Calu3 (cell line): ENCODE data around the gene SLC9A8. TPM values are rescaled to one million over a fixed set of nuclear protein-coding genes. Genes with fewer than 3 reads are reported as not detected.

ENCODE experiments used
- BruUV-seq: library from RNA; stranded (reverse); fragments of 400-500 nt; replicated peaks from 2 replicates; lab custom pipeline; 2021; lab: Mats Ljungman, UMichigan
- CTCF ChIA-PET: fragments of 300-600 bp; sonication (Branson Sonifier 250); formaldehyde crosslinking; loops from one replicate; lab custom pipeline; 2022; ENCODE audit warnings: antibody characterized with exemption; lab: Charles Lee
- DNase-seq: peaks from one replicate; pipeline ENCODE4 v3.0.0; 2022
- H3K27ac Mint-ChIP-seq: one replicate; pipeline ENCODE4 v1.8.0; 2022; ENCODE audit warnings: mixed read lengths; ENCODE audit not compliant: unreplicated experiment
- H3K27me3 Mint-ChIP-seq: one replicate; pipeline ENCODE4 v1.8.0; 2022; ENCODE audit warnings: mixed read lengths; ENCODE audit not compliant: unreplicated experiment
- H3K36me3 Mint-ChIP-seq: one replicate; pipeline ENCODE4 v1.8.0; 2022; ENCODE audit warnings: mild to moderate bottlenecking, moderate library complexity, mixed read lengths; ENCODE audit not compliant: insufficient read depth, unreplicated experiment
- H3K4me1 Mint-ChIP-seq: one replicate; pipeline ENCODE4 v1.8.0; 2022; ENCODE audit warnings: mild to moderate bottlenecking, low read depth, mixed read lengths; ENCODE audit not compliant: unreplicated experiment
- H3K4me3 Mint-ChIP-seq: one replicate; pipeline ENCODE4 v1.8.0; 2022; ENCODE audit warnings: mild to moderate bottlenecking, low read depth, moderate library complexity, mixed read lengths; ENCODE audit not compliant: unreplicated experiment
- H3K9me3 Mint-ChIP-seq: one replicate; pipeline ENCODE4 v1.8.0; 2022; ENCODE audit warnings: low read depth, mixed read lengths; ENCODE audit not compliant: unreplicated experiment
- intact Hi-C: fragments of 100-400 bp; cut with micrococcal nuclease; formaldehyde crosslinking; loops from one replicate; pipeline ENCODE4 v1.10.0; 2022; ENCODE audit not compliant: unreplicated experiment
- total RNA-seq: library from RNA; stranded (reverse); gene quantifications from 2 replicates; pipeline ENCODE4 v1.2.3, GENCODE V29; 2022
- TF ChIP-seq, protein P1 (sequence below): fragments of 200-600 bp; IDR thresholded peaks from one replicate; pipeline ENCODE4 v1.8.0; 2022; ENCODE audit warnings: antibody characterized with exemption; ENCODE audit not compliant: unreplicated experiment

The SLC9A8 gene
- total RNA-seq, 1 experiment from 2014 or later, result 30.0 TPM

DNA sequence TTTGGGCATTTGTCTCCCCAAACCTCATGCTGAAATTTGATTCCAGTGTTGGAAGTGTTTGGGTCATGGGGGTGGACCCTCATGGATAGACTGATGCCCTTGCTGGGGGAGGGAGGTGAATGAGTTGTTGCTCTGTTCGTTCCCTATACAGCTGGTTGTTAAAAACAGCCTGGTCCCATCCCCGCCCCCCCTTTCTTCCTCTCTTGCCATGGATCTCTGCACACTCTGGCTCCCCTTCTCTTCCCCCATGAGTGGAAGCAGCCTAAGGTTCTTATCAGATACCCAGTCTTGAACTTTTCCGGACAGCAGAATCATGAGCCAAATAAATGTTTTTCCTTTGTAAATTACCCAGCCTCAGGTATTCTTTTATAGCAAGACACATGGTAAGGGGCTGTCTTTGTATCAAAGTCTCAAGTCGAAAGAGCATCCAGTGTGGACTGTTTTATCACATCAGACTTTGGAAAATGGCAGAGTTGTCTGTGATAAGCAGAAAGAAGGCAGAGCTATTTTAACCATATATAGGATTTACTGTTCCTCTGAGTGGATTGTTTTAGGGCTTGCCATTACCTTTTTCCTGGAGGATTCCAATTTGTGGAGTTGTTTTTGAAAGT lies 31.2 kb downstream of the SLC9A8 start:
- BruUV-seq, result no TSS peak
- H3K4me3 Mint-ChIP-seq, result no peak overlapping the region
- intact Hi-C loops, result no loop called here
- no peaks in the 10 kb centered on the region for H3K27me3 Mint-ChIP-seq
- H3K36me3 Mint-ChIP-seq, result peaks cover 9% of the 10 kb centered on the region
- no peak overlapping the region for H3K27ac Mint-ChIP-seq
- TF ChIP-seq, protein P1, sequence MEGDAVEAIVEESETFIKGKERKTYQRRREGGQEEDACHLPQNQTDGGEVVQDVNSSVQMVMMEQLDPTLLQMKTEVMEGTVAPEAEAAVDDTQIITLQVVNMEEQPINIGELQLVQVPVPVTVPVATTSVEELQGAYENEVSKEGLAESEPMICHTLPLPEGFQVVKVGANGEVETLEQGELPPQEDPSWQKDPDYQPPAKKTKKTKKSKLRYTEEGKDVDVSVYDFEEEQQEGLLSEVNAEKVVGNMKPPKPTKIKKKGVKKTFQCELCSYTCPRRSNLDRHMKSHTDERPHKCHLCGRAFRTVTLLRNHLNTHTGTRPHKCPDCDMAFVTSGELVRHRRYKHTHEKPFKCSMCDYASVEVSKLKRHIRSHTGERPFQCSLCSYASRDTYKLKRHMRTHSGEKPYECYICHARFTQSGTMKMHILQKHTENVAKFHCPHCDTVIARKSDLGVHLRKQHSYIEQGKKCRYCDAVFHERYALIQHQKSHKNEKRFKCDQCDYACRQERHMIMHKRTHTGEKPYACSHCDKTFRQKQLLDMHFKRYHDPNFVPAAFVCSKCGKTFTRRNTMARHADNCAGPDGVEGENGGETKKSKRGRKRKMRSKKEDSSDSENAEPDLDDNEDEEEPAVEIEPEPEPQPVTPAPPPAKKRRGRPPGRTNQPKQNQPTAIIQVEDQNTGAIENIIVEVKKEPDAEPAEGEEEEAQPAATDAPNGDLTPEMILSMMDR, result no peak
- CTCF ChIA-PET, result interaction anchor here (1.1 kb wide), 1 partner anchor 147 kb away, joined by 3 read pairs; no protein-coding TSS in a partner anchor
- DNase-seq, result no peak
- H3K9me3 Mint-ChIP-seq, result no peaks in the 10 kb centered on the region
- no peaks in the 10 kb centered on the region for H3K4me1 Mint-ChIP-seq

DNA sequence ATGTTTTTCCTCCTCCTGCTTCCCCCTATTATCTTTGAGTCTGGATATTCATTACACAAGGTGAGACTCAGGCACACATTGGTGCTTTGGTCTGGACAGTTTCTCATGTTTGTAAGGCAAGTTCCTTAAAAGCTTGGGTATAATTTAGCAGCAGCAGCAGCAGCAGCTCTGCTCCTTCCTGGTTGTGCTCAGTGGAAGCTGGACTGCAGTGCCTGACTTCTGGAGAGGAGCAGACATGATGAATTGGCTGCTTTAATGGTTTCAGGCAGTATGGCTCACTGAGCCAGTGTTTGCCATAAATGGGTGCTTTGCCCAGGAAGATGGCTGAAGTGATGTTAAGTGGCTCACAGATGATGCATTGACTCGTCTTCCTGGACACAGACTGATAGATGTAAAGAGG lies 32.4 kb downstream of the SLC9A8 start:
- no peak for DNase-seq
- H3K27ac Mint-ChIP-seq, result no peak overlapping the region
- BruUV-seq, result no TSS peak

DNA sequence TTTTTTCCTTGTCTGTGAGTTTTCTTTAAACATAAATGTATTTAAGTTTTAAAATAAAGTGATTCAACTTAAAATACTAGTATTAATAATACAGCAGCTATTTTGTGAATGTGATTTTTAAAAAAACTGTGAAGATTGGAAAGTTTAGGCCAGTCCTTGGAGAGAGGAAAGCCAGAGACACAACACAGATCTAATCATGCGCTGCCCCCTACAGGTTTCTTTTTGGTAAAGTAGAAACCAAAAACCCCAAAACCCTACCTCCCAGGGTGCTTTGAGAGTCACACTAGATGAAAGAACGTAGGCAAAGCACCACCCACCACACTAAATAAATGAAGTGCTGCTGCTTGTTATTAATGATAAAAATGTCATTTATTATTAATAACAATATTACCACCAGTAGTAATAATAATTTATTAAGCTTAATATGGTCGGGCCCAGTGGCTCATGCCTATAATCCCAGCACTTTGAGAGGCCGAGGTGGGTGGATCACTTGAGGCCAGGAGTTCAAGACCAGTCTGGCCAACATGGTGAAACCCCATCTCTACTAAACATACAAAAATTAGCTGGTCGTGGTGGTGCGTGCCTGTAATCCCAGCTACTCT lies 33.7 kb downstream of the SLC9A8 start:
- intact Hi-C loops, result loop anchor here (1.0 kb wide), 2 partner anchors 235 to 305 kb away; no protein-coding TSS in a partner anchor
- Mint-ChIP-seq H3K27me3 (no peaks in the 10 kb centered on the region), H3K27ac (no peak overlapping the region), H3K4me3 (no peak overlapping the region), H3K9me3 (no peaks in the 10 kb centered on the region), H3K4me1 (no peaks in the 10 kb centered on the region), H3K36me3 (peaks cover 21% of the 10 kb centered on the region)
- CTCF ChIA-PET, result interaction anchor here (0.6 to 2.0 kb wide), 17 partner anchors 22 to 305 kb away, joined by 3 to 25 read pairs (median 4); partner anchors contain the start of gene SLC9A8
- TF ChIP-seq, protein P1, result peak; percentile 79
- BruUV-seq, result no TSS peak
- DNase-seq, result peak; percentile 82

More for the DNA sequence above, 32.4 kb downstream of the SLC9A8 start:
- Mint-ChIP-seq H3K4me1 (no peaks in the 10 kb centered on the region), H3K9me3 (no peaks in the 10 kb centered on the region), H3K36me3 (peaks cover 16% of the 10 kb centered on the region), H3K4me3 (no peak overlapping the region), H3K27me3 (no peaks in the 10 kb centered on the region)
- CTCF ChIA-PET, result interaction anchor here (1.0 to 2.0 kb wide), 3 partner anchors 229 to 236 kb away, joined by 5 to 14 read pairs (median 10); no protein-coding TSS in a partner anchor
- intact Hi-C loops, result no loop called here
- TF ChIP-seq, protein P1, result no peak

DNA sequence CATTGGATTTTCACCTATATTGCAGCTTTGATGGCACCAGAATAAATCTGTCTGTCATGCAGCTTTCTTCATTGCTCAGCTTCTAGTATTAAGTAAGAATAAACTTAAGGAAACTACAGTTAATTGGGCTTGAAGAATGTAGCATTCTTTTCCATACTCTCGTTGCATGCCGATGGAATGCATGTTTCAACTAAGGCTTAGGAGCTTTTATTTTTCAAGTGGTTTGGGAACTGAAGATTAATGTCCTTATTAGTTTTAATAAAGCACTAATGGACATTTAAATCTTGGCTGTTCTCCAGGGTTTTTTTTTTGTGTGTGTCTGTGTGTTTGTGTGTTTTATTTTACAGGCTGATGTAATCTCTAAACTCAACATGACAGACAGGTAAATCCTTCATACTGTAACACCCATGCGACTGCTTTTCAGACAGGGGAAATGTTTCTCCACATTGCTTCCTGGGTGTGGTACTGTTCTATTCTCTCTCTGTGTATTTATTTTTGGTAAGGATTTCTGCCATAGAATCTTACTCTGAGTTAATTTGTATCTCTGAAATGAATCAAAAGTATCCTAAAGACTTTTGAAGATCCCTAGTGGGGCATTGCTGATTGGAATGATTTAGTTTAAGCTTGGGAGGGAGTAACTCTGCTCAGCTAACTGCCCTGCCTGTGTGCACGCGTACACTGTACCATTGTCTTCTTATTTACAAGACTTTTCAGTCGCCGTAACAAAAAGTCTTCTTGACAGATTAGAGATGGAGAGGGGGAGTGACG lies 38.0 kb downstream of the SLC9A8 start:
- DNase-seq, result no peak
- Mint-ChIP-seq H3K4me1 (no peaks in the 10 kb centered on the region), H3K27ac (no peak overlapping the region), H3K9me3 (no peaks in the 10 kb centered on the region), H3K36me3 (peaks cover 21% of the 10 kb centered on the region), H3K4me3 (no peak overlapping the region), H3K27me3 (no peaks in the 10 kb centered on the region)
- CTCF ChIA-PET, result no interaction called here
- no TSS peak for BruUV-seq
- TF ChIP-seq, protein P1, result no peak
- intact Hi-C loops, result no loop called here
